Activated T-helper 1 cell treated with anti-CD3 and anti-CD28 coated beads, Interleukin-12 subunit alpha, Interleukin-12 subunit beta, Interleukin-2, Interleukin-4 antibody, amounts not matched to agents 30 ng/mL and 10 ng/mL and 1 ng/mL, durations not matched to agents 14 hours and 24 hours and 36 hours (primary cell): ENCODE measurements around the gene KRT76. TPM values are rescaled to one million over a fixed set of nuclear protein-coding genes. Genes with fewer than 3 reads are reported as not detected.

Experiments
- DNase-seq: peaks from one replicate; pipeline ENCODE4 v3.0.0; 2021; ENCODE audit warnings: low spot score
- H3K27ac Mint-ChIP-seq: one replicate; pipeline ENCODE4 v1.8.0; 2021; ENCODE audit warnings: mild to moderate bottlenecking, mixed read lengths
- H3K27me3 Mint-ChIP-seq: one replicate; pipeline ENCODE4 v1.8.0; 2022; ENCODE audit warnings: mild to moderate bottlenecking, moderate library complexity, mixed read lengths; ENCODE audit not compliant: insufficient read depth
- H3K36me3 Mint-ChIP-seq: one replicate; pipeline ENCODE4 v1.8.0; 2021; ENCODE audit warnings: low read depth, mixed read lengths
- H3K4me1 Mint-ChIP-seq: one replicate; pipeline ENCODE4 v1.8.0; 2021; ENCODE audit warnings: low read depth, mixed read lengths
- H3K4me3 Mint-ChIP-seq: one replicate; pipeline ENCODE4 v1.8.0; 2021; ENCODE audit warnings: mild to moderate bottlenecking, moderate library complexity, mixed read lengths
- H3K9me3 Mint-ChIP-seq: one replicate; pipeline ENCODE4 v1.8.0; 2021; ENCODE audit warnings: mixed read lengths
- intact Hi-C: fragments of 100-400 bp; cut with micrococcal nuclease; formaldehyde crosslinking; loops from one replicate; pipeline ENCODE4 v1.15.1; 2024
- total RNA-seq: library from RNA; stranded (reverse); gene quantifications from 2 replicates; pipeline ENCODE4 v1.2.3, GENCODE V29; 2022

KRT76 gene
- total RNA-seq, 1 donor from 2014 or later, result not detected

DNA sequence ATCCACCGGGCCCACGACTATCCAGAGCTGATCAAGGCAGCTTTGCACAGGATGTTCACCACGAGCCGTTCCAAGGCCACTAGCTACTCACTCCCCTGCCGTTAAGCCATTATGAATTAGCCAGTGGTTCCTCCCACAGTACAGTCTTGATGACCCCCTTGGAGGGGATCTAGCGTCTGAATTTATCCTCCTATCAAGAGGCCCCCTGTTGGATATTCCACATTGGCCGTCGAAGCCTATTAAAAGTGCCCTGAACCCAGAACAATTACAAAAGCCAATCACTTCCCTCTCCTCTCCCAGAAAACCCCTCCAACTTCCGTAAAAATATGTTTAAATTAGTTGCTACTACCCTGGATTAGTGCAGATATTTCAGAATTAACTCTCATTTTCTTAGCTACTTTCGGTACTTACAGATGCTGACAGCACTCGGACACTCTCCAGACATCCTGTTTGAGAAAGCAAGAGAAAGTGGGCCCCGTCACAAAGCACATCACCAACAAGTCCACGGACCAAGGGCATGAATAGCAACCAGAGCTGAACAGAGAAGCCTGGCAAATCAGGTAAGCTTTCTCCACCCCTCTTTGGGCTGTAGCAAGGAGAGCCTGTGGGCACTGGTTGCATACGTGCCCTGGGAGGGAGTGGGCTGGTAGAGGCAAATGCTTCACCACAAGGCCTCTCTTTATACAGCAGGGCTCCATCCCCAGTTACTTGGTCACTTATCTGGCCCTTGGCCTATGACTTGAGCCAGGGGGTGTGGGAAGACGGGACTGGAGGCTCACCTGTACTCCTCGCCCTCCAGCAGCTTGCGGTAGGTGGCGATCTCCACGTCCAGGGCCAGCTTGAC lies 13.5 kb upstream of the KRT76 start:
- H3K27me3 Mint-ChIP-seq, result peaks cover 24% of the 10 kb centered on the region
- H3K4me3 Mint-ChIP-seq, result no peak overlapping the region
- no peaks in the 10 kb centered on the region for H3K9me3 Mint-ChIP-seq
- DNase-seq, result no peak
- H3K36me3 Mint-ChIP-seq, result no peaks in the 10 kb centered on the region
- H3K27ac Mint-ChIP-seq, result no peak overlapping the region
- peaks cover 9% of the 10 kb centered on the region for H3K4me1 Mint-ChIP-seq
- intact Hi-C loops, result no loop called here

DNA sequence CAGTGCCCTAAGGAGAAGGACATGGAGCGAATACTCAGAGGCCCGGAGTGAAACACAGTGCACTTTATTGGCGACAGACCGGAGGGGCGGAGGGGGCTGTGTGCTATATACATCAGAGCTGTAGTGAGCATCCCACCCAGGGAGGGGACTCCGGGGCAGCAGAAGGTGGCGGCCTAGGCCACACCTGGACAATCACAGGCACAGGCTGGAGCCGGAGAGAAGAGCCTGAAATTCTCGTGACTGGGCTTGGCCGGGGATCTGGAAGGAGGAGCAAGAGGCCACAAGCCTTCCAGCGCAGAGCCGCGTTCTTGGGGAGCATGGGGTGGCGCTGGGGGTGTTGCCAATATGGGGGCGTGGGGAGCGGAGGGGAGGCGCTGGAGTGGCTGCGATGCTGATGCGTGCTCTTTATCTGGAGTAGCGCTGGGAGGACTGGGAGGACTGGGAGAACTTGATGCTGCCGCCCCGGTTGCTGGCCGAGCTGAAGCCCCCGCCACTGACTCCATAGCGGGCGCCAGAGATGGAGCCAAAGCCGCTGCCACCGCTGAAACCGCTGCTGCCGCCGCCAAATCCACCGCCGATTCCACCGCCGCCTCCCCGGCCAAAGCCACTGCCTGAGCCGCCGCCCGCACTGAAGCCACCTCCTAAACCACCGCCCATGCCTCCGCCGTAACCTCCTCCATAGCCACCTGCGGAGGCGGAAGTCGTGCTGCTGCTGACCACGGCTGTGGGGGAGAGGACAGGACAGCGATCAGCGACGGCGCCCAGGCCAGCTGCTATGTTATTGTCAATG lies 12.7 kb upstream of the KRT76 start:
- no peak overlapping the region for H3K4me3 Mint-ChIP-seq
- peaks cover 9% of the 10 kb centered on the region for H3K4me1 Mint-ChIP-seq
- no peak for DNase-seq
- peaks cover 27% of the 10 kb centered on the region for H3K27me3 Mint-ChIP-seq
- H3K36me3 Mint-ChIP-seq, result no peaks in the 10 kb centered on the region
- no peak overlapping the region for H3K27ac Mint-ChIP-seq
- no peaks in the 10 kb centered on the region for H3K9me3 Mint-ChIP-seq
- intact Hi-C loops, result no loop called here

DNA sequence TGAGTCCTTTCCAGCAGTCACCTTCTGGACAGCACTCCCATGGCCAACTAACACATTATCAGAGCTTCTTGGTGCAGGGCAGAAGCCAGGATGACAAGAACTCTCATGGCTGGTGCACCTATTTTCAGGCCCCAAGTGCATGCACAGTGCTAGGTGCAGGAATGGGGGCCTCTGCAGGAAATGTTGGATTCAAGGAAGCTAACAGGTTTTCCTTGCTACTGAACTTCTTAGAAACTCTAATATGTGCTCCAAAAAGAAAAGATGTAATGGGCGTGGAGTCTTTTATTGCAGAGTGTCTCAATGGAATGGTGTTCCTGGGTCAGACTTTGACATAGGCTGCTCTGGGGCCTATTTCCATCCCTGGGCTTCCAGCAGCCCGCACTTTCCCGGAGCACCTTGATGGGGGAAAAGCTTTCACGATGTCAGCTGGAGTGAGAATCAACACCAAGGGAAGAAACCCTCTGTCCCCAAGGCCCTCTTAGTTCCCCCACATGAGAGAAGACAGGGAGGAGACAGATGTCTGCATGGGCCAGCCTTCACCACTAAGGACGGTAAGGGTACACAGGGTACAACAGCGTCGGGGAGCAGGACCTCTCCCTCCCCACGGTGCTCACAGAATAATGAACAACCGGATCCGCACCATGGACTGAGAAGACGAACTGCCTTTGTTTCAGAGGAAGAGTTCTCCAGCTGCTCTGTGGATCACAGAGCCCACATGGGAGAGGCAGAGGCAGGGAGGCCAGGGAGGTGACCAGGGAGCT lies 11.9 kb upstream of the KRT76 start:
- no peak overlapping the region for H3K27ac Mint-ChIP-seq
- H3K27me3 Mint-ChIP-seq, result peaks cover 27% of the 10 kb centered on the region
- DNase-seq, result no peak
- H3K36me3 Mint-ChIP-seq, result no peaks in the 10 kb centered on the region
- H3K4me3 Mint-ChIP-seq, result no peak overlapping the region
- H3K4me1 Mint-ChIP-seq, result peaks cover 1% of the 10 kb centered on the region
- intact Hi-C loops, result no loop called here
- no peaks in the 10 kb centered on the region for H3K9me3 Mint-ChIP-seq

DNA sequence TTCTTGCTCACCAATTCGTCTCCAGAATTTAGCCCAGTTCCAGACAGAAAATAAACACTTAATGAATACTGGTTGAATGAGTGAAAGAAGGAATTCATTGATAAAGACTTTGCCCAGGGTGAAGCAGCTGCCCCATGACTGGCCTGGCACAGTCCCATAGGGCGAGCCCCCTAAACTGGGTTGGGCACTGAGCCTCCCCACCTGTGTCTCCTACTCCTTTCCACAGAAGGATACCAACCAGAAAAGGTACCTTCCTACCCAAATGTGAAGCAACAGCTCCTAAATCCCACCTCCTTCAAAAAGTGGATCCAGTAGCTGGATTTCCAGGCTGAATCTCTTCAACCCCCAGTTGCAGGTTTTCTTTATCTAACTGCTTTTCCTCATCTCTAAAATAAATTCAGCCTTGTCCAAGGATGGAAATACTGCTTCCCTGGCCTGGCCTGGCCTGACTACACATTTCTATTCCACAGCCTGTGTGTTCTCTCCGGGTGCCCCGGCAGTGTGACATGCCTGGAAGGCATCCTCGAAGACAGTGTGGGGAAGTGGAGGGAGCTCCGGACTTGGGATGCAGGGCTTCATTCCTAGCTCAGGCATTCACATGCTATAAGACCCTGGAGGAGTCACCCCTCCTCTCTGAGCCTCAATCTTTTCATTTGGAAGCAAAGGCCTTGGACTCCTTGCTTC lies 11.2 kb upstream of the KRT76 start:
- Mint-ChIP-seq H3K9me3 (no peaks in the 10 kb centered on the region), H3K4me1 (no peaks in the 10 kb centered on the region), H3K36me3 (no peaks in the 10 kb centered on the region), H3K4me3 (no peak overlapping the region), H3K27ac (no peak overlapping the region), H3K27me3 (peaks cover 30% of the 10 kb centered on the region)
- intact Hi-C loops, result no loop called here
- no peak for DNase-seq

DNA sequence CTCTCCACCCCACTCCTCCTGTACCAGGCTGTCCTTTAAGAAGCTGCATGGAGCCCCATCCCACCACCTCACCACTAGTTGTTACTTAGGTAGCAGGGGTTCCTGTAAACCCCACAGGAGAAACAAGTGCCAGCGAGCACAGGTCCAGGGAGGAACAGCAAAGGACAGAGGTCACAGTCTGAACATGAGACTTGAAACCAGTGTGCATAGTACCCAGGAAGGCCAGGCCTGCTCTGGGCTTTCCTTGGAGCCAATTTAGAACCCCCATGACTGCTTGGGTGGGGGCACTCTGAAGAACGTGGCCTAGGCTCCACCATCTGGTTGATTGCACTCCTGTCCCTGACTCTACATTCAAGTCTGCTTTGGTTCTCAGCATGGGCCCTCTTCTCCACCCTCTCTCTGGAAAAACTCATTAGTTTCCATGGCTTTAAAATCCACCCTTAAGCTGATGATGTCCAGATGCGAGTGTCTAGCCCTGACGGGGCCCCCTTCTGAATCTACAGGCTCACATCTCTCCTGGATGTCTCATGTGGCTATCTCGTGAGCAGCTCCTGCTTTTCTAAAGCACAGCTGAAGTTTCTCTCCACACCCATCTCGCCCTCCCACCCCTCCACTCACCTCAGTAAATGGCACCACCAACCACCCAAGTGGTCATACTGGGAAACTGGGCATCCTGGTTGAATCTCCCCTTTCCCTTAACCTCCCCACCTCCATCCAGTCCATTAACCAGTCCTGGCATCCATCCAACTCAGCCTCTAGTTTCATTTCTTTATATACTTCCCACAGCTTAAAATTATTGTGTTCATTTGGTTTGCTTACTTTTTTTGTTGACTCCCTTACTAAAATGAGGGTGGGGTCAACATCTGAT lies 10.4 kb upstream of the KRT76 start:
- Mint-ChIP-seq H3K9me3 (no peaks in the 10 kb centered on the region), H3K4me1 (no peaks in the 10 kb centered on the region), H3K27me3 (peaks cover 31% of the 10 kb centered on the region), H3K27ac (no peak overlapping the region), H3K36me3 (no peaks in the 10 kb centered on the region), H3K4me3 (no peak overlapping the region)
- intact Hi-C loops, result no loop called here
- no peak for DNase-seq

DNA sequence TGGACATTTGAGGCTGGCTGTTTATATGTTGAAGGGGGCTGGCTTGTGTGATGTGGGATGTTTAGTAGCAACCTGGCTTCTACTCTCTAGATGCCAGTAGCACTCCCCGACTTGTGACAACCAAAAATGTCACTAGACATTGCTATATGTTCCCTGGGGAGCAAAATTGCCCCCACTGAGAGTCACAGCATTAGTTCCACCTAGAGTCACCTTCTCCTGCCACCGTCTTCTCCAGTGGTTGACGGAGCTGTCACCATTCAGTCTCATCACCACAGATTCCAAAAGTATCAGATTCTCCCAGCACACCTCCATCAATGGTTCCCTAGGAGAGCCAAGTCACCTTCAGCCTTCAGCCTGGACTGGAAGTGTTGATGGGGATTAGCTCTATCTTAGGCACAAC lies 7.8 kb upstream of the KRT76 start:
- Mint-ChIP-seq H3K9me3 (no peaks in the 10 kb centered on the region), H3K27ac (no peak overlapping the region), H3K4me1 (no peaks in the 10 kb centered on the region), H3K27me3 (peaks cover 23% of the 10 kb centered on the region), H3K36me3 (no peaks in the 10 kb centered on the region), H3K4me3 (no peak overlapping the region)
- intact Hi-C loops, result no loop called here
- DNase-seq, result no peak

DNA sequence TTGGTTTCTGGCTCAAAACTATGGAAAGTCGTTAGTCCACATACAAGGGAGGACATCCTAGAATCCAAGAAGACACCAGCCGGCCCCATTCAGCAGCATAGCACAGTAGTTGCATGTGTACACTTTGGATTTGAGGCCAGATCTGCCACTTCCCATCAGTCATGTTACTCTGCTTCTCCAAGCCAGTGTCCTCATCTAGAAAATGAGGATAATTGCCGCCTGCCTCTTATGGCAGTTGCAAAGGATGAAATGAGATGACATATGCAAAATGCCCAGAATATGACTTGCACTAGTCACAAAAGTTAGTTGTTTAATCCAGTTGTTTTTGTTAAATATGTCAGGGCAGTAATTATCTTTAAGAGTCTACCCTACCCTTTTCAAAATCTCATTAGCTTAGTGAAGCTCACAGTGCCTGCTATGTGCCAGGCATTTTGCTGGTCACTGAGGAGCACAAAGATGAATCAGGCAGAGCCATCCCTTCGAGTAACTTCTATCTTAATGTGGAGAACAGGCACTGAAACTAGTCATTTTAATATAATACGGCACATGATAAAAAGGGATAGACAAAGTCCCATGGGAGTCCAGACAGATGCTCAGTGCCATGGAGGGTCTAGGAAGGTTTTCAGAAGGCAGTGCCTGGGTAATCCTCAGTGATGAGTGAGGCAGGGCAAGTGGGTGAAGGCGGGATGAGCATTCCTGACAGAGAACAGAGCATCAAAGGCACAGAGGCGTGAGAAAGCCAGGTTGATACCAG lies 6.6 kb upstream of the KRT76 start:
- Mint-ChIP-seq H3K27ac (no peak overlapping the region), H3K9me3 (no peaks in the 10 kb centered on the region), H3K27me3 (peaks cover 14% of the 10 kb centered on the region), H3K4me1 (no peaks in the 10 kb centered on the region), H3K4me3 (no peak overlapping the region), H3K36me3 (no peaks in the 10 kb centered on the region)
- no peak for DNase-seq
- intact Hi-C loops, result no loop called here

DNA sequence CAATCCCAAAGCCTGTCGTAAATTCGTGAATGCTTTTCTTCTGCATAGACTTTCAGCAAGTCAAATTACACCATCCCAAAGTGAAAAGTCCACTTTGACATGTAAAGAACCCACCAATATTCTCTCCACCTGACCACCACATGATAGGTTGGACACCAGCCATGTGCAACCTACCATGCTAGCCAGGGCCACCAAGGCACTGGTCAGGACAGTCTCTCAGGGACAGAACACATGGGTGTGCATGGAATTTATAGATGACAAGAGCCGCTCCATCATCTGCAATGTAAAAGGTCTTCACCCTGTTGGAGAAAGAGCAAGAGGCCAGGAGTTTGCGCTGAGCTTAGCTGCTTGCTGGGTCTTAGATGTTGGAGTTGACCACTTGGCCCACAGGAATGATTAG lies 5.4 kb upstream of the KRT76 start:
- Mint-ChIP-seq H3K27ac (no peak overlapping the region), H3K4me1 (no peaks in the 10 kb centered on the region), H3K4me3 (no peak overlapping the region), H3K36me3 (no peaks in the 10 kb centered on the region), H3K27me3 (peaks cover 19% of the 10 kb centered on the region), H3K9me3 (no peaks in the 10 kb centered on the region)
- DNase-seq, result no peak
- intact Hi-C loops, result no loop called here

DNA sequence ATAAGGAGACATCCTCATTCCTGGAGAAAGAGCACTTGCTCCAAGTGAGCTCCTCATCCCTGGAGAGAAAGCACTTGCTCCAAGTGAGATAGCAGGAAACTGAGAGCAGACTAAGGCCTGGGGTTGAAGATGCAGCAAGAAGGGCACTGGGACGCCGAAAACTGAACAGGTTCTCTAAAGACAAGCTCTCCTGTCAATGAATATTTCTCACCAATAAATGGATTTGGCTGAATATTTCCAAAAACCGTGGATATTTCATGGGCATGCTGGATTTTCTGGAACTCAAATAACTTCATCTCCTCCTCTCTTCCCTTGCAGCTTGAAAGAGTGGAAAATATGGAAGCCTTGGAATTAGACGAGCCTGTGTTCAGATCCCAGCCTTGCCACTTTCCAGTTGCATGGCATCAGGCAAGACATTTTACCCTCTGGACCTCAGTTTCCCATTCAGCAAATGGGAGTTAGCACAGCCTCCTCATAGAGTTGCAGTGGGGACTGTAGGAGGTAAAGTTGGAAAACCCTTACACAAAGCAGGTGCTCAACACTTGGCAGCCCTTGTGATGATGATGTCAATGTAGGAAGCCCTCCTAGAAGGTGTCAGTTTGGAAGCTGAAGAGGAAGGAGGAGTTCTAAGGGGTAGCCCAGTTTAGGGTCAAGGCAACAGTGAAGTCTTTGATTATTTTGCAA lies 4.4 kb upstream of the KRT76 start:
- Mint-ChIP-seq H3K4me3 (no peak overlapping the region), H3K27me3 (peaks cover 19% of the 10 kb centered on the region), H3K9me3 (no peaks in the 10 kb centered on the region), H3K27ac (no peak overlapping the region), H3K36me3 (no peaks in the 10 kb centered on the region), H3K4me1 (no peaks in the 10 kb centered on the region)
- intact Hi-C loops, result no loop called here
- DNase-seq, result no peak

DNA sequence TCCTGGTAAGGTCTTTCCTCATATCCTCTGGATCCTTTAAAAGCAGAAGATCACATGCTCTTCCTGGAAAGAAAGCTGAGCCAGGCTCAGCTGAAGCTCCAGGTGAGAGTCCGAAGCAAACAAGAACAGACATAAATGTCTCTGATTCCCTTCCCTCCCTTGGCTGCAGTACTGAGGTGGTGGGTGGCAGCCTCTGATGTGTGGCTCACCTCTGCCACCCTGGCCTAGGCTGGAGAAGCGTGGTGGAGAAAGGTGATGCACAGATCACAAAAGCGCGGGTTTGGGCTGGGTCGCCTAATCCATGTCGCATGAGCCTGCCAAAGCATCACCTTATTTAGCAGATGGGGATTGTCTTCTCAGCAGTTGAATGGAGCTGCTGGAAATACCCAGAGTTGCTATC lies 2.8 kb upstream of the KRT76 start:
- Mint-ChIP-seq H3K27me3 (peaks cover 12% of the 10 kb centered on the region), H3K9me3 (no peaks in the 10 kb centered on the region), H3K27ac (no peak overlapping the region), H3K4me3 (no peak overlapping the region), H3K36me3 (no peaks in the 10 kb centered on the region), H3K4me1 (no peaks in the 10 kb centered on the region)
- no peak for DNase-seq
- intact Hi-C loops, result no loop called here

DNA sequence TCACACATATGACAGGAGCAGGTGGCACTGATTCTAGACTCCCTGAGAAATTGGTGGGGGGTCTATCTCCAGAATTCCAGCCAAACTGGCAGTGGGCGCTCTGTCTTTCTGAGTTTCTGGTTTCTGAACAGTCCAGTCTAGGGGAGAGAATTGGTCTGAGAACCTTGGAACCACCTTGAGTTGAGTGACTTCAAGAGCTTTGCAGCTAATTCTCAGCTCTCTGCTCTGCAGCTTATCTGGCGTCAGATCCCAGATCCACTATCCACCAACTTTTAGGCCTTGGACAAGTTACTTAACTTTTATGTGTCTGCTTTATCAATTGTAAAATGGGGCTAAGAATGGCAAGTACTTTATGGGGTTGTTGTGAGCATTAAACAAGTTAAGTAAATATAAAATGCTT lies 1.7 kb upstream of the KRT76 start:
- H3K27ac Mint-ChIP-seq, result no peak overlapping the region

More for the DNA sequence above, 1.7 kb upstream of the KRT76 start:
- intact Hi-C loops, result no loop called here
- Mint-ChIP-seq H3K9me3 (no peaks in the 10 kb centered on the region), H3K36me3 (no peaks in the 10 kb centered on the region), H3K4me3 (no peak overlapping the region), H3K27me3 (peaks cover 12% of the 10 kb centered on the region), H3K4me1 (no peaks in the 10 kb centered on the region)
- no peak for DNase-seq
